NOMO-1 (cell line): ENCODE measurements around the gene TINAG.

Experiments
- DNase-seq, 2 experiments: peaks; one replicate each; lab custom pipeline; 2025; ENCODE audit not compliant: unreplicated experiment in 2 of 2; lab: John Stamatoyannopoulos, UW

Gene TINAG

GRCh38 chr6:54308289-54308985 lies at the start of gene TINAG:
TINAG (plus strand) TSS chr6:54308441; CDS start chr6:54308551, 110 bp downstream.
- no peak for DNase-seq

GRCh38 chr6:54260025-54260424 lies 48.2 kb upstream of the TINAG start:
- no peak for DNase-seq

GRCh38 chr6:54262499-54262898 lies 45.7 kb upstream of the TINAG start:
- no peak for DNase-seq

- DNase-seq = no peak
Measured at GRCh38 chr6:54262971-54263370, 45.3 kb upstream of the TINAG start.

- DNase-seq = no peak
Measured at GRCh38 chr6:54264581-54265272, 43.5 kb upstream of the TINAG start.

- DNase-seq = no peak
Measured at GRCh38 chr6:54266400-54266923, 41.8 kb upstream of the TINAG start.

GRCh38 chr6:54267798-54268197 lies 40.4 kb upstream of the TINAG start:
- DNase-seq = no peak

- DNase-seq = no peak
Measured at GRCh38 chr6:54273214-54273820, 34.9 kb upstream of the TINAG start.

- no peak for DNase-seq
Measured at GRCh38 chr6:54274383-54274782, 33.9 kb upstream of the TINAG start.

GRCh38 chr6:54282186-54282585 lies 26.1 kb upstream of the TINAG start:
- no peak for DNase-seq

GRCh38 chr6:54284161-54284860 lies 23.9 kb upstream of the TINAG start:
- DNase-seq = no peak

- DNase-seq = no peak
Measured at GRCh38 chr6:54285595-54285994, 22.6 kb upstream of the TINAG start.

GRCh38 chr6:54286141-54286540 lies 22.1 kb upstream of the TINAG start:
- DNase-seq = no peak

GRCh38 chr6:54288474-54288873 lies 19.8 kb upstream of the TINAG start:
- no peak for DNase-seq

GRCh38 chr6:54289426-54289825 lies 18.8 kb upstream of the TINAG start:
- no peak for DNase-seq

- peak; percentile 10 to 82 for DNase-seq
Measured at GRCh38 chr6:54291146-54291545, 17.1 kb upstream of the TINAG start.

- DNase-seq = peak in 1 of 2 experiments; percentile 61
Measured at GRCh38 chr6:54291738-54292137, 16.5 kb upstream of the TINAG start.

- DNase-seq = no peak
Measured at GRCh38 chr6:54294965-54295532, 13.2 kb upstream of the TINAG start.

GRCh38 chr6:54299542-54300269 lies 8.5 kb upstream of the TINAG start:
- no peak for DNase-seq

GRCh38 chr6:54301770-54302169 lies 6.5 kb upstream of the TINAG start:
- DNase-seq = no peak
